Liver (tissue), 3 donors: ENCODE data around the gene AMIGO2.

Experiments
- GABPA ChIP-seq, 2 donors: IDR thresholded peaks in 1 of 2; conservative IDR thresholded peaks in 1 of 2; 2 replicates each; pipeline ENCODE4 v1.6.1; 2016; ENCODE audit warnings: antibody characterized with exemption in 2 of 2, mild to moderate bottlenecking in 1 of 2, moderate library complexity in 1 of 2
- HNF4A ChIP-seq, 2 donors: conservative IDR thresholded peaks; 2 replicates each; pipeline ENCODE4 v1.6.1; 2016; ENCODE audit warnings: antibody characterized with exemption in 2 of 2, mild to moderate bottlenecking in 2 of 2
- JUND ChIP-seq, 2 donors: IDR thresholded peaks; 2 replicates each; pipeline ENCODE4 v1.6.1; 2016; ENCODE audit warnings: antibody characterized with exemption in 2 of 2
- RAD21 ChIP-seq, 2 donors: IDR thresholded peaks; 2 replicates each; pipeline ENCODE4 v1.6.1; 2016; ENCODE audit warnings: antibody characterized with exemption in 2 of 2, mild to moderate bottlenecking in 2 of 2
- RXRA ChIP-seq, 2 donors: IDR thresholded peaks; 2 replicates each; pipeline ENCODE4 v1.6.1; 2017 to 2018; ENCODE audit warnings: antibody characterized with exemption in 2 of 2, mild to moderate bottlenecking in 1 of 2
- SP1 ChIP-seq: IDR thresholded peaks from 2 replicates; pipeline ENCODE4 v1.6.1; 2018; ENCODE audit warnings: antibody characterized with exemption, mild to moderate bottlenecking
- TAF1 ChIP-seq: conservative IDR thresholded peaks from 2 replicates; pipeline ENCODE4 v1.6.1; 2016; ENCODE audit warnings: antibody characterized with exemption, mild to moderate bottlenecking
- YY1 ChIP-seq: IDR thresholded peaks from 2 replicates; pipeline ENCODE4 v1.6.1; 2016; ENCODE audit warnings: antibody characterized with exemption, mild to moderate bottlenecking
- TF ChIP-seq, protein P1 (sequence below): fragments of 150-350 bp; IDR thresholded peaks from 2 replicates; pipeline ENCODE4 v1.5.1; 2017; ENCODE audit warnings: improper control_type of control experiment, low read depth, low read length; ENCODE audit not compliant: missing input control
- TF ChIP-seq, protein P2 (sequence below): IDR thresholded peaks from 2 replicates; pipeline ENCODE4 v1.6.1; 2016; ENCODE audit warnings: antibody characterized with exemption, mild to moderate bottlenecking
- TF ChIP-seq, protein P3 (sequence below): IDR thresholded peaks from 2 replicates; pipeline ENCODE4 v1.6.1; 2016; ENCODE audit warnings: antibody characterized with exemption
- TF ChIP-seq, protein P4 (sequence below): IDR thresholded peaks from 2 replicates; pipeline ENCODE4 v1.6.1; 2016; ENCODE audit warnings: antibody characterized with exemption
- donor health status: healthy.
- donor health status: healthy.

DNA sequence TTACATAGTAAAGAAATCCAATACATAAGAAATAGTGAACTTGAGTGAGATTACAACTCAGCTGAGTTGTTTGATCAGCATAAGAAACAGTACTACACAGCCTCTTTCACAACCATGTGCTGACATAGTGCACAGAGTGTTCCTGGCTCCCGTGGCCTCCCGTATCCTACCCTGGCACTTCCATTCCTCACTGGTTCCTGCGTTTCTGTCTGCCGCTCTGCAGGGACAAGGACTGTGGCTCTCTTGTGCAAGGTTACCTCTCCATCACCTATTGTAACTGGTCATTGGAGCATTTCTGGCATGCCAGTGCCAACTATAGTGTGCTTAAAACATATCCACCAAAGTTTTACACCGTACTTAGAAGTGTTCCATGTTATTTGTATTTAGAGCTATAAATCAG lies 46.7 kb downstream of the AMIGO2 start:
- TF ChIP-seq RAD21 (IDR thresholded peaks at IDR 0.05): peak in 1 of 2 donors; percentile 59
- TF ChIP-seq, protein P1, sequence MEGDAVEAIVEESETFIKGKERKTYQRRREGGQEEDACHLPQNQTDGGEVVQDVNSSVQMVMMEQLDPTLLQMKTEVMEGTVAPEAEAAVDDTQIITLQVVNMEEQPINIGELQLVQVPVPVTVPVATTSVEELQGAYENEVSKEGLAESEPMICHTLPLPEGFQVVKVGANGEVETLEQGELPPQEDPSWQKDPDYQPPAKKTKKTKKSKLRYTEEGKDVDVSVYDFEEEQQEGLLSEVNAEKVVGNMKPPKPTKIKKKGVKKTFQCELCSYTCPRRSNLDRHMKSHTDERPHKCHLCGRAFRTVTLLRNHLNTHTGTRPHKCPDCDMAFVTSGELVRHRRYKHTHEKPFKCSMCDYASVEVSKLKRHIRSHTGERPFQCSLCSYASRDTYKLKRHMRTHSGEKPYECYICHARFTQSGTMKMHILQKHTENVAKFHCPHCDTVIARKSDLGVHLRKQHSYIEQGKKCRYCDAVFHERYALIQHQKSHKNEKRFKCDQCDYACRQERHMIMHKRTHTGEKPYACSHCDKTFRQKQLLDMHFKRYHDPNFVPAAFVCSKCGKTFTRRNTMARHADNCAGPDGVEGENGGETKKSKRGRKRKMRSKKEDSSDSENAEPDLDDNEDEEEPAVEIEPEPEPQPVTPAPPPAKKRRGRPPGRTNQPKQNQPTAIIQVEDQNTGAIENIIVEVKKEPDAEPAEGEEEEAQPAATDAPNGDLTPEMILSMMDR: no peak
- TF ChIP-seq, protein P2, sequence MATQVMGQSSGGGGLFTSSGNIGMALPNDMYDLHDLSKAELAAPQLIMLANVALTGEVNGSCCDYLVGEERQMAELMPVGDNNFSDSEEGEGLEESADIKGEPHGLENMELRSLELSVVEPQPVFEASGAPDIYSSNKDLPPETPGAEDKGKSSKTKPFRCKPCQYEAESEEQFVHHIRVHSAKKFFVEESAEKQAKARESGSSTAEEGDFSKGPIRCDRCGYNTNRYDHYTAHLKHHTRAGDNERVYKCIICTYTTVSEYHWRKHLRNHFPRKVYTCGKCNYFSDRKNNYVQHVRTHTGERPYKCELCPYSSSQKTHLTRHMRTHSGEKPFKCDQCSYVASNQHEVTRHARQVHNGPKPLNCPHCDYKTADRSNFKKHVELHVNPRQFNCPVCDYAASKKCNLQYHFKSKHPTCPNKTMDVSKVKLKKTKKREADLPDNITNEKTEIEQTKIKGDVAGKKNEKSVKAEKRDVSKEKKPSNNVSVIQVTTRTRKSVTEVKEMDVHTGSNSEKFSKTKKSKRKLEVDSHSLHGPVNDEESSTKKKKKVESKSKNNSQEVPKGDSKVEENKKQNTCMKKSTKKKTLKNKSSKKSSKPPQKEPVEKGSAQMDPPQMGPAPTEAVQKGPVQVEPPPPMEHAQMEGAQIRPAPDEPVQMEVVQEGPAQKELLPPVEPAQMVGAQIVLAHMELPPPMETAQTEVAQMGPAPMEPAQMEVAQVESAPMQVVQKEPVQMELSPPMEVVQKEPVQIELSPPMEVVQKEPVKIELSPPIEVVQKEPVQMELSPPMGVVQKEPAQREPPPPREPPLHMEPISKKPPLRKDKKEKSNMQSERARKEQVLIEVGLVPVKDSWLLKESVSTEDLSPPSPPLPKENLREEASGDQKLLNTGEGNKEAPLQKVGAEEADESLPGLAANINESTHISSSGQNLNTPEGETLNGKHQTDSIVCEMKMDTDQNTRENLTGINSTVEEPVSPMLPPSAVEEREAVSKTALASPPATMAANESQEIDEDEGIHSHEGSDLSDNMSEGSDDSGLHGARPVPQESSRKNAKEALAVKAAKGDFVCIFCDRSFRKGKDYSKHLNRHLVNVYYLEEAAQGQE: no peak
- TF ChIP-seq JUND (IDR thresholded peaks at IDR 0.05): peak; percentile 42 to 59
- TF ChIP-seq GABPA (IDR thresholded peaks at IDR 0.05 in 1 of 2, conservative IDR thresholded peaks at IDR 0.05 in 1 of 2): no peak
- TF ChIP-seq, protein P3, sequence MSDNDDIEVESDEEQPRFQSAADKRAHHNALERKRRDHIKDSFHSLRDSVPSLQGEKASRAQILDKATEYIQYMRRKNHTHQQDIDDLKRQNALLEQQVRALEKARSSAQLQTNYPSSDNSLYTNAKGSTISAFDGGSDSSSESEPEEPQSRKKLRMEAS: peak; percentile 82
- peak; percentile 38 for TF ChIP-seq TAF1
- peak; percentile 86 for TF ChIP-seq SP1
- TF ChIP-seq, protein P4, sequence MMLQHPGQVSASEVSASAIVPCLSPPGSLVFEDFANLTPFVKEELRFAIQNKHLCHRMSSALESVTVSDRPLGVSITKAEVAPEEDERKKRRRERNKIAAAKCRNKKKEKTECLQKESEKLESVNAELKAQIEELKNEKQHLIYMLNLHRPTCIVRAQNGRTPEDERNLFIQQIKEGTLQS: no peak
- TF ChIP-seq YY1: peak; percentile 80
- peak; percentile 73 to 80 for TF ChIP-seq RXRA (IDR thresholded peaks at IDR 0.05)
- TF ChIP-seq HNF4A (conservative IDR thresholded peaks at IDR 0.05): peak; percentile 70
